Cardiac fibroblast (primary cell): Measurements from ENCODE around the gene PTX4.

ENCODE experiments used
- DNase-seq, 2 donors: peaks; one replicate each; pipeline versions ENCODE4 v3.0.0 to v3.0.0-alpha.2; 2010; ENCODE audit warnings: low read depth in 2 of 2
- H3K4me3 ChIP-seq, 2 donors: replicated peaks in 1 of 2; 1 replicate in 1 of 2; 2 replicates in 1 of 2; pipeline ENCODE4 v1.5.1; 2011; ENCODE audit warnings: low read depth in 2 of 2, low read length in 2 of 2, mild to moderate bottlenecking in 2 of 2, moderate library complexity in 1 of 2
- TF ChIP-seq, protein P1 (sequence below): IDR thresholded peaks from one replicate; pipeline ENCODE4 v1.5.1; 2011; ENCODE audit warnings: low read depth, mild to moderate bottlenecking, low read length, inconsistent platforms

Gene PTX4, protein sequence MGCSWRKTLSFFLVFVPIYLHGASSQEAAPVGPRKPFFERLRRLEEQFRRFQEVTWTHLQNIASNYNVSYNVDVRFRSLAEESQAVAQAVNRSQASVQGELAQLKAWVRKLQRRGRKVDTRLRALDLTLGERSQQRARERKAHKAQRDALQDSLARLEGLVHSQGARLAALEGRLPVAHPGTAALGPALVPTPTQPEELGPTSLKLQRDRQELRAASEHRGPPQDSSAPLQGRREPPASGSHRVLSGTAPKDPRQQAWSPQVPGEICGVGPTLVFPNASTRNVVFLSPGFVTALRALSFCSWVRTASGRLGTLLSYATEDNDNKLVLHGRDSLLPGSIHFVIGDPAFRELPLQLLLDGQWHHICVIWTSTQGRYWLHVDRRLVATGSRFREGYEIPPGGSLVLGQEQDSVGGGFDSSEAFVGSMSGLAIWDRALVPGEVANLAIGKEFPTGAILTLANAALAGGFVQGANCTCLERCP

GRCh38 chr16:1488619-1489018 is at the start of gene PTX4:
PTX4 (minus strand) TSS chr16:1488944; CDS start chr16:1488909, 35 bp downstream.
- DNase-seq: no peak
- H3K4me3 ChIP-seq: no peak within 1 kb of the TSS
- TF ChIP-seq, protein P1, sequence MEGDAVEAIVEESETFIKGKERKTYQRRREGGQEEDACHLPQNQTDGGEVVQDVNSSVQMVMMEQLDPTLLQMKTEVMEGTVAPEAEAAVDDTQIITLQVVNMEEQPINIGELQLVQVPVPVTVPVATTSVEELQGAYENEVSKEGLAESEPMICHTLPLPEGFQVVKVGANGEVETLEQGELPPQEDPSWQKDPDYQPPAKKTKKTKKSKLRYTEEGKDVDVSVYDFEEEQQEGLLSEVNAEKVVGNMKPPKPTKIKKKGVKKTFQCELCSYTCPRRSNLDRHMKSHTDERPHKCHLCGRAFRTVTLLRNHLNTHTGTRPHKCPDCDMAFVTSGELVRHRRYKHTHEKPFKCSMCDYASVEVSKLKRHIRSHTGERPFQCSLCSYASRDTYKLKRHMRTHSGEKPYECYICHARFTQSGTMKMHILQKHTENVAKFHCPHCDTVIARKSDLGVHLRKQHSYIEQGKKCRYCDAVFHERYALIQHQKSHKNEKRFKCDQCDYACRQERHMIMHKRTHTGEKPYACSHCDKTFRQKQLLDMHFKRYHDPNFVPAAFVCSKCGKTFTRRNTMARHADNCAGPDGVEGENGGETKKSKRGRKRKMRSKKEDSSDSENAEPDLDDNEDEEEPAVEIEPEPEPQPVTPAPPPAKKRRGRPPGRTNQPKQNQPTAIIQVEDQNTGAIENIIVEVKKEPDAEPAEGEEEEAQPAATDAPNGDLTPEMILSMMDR: no peak

DNA sequence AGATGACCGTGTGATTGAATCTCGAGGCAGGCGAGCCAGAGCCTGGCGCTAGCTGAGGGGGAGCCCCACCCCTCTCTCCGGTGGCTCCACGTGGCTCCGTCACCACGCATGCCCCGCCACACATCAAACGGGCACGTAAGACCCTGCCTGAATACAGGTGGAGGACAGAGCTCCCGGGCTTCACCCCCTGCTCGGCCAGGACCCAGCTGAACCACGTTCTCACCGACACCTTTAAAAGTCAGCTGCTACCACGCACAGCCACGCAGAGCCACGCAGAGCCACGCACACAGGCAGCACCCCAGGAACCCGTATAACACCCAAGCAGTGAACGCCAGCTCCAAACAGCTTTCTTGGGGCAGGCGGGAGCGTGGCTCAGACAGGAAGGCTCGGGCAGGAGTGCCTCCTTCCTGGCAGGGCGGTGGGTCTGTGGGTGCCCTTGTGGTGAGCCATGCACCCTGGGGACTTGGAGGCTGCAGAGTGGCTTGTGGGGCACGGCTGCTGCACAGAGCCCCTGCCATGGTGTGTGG is 49.1 kb upstream of the PTX4 start:
- DNase-seq: no peak
- TF ChIP-seq, protein P1: no peak
- no peak overlapping the region for H3K4me3 ChIP-seq

DNA sequence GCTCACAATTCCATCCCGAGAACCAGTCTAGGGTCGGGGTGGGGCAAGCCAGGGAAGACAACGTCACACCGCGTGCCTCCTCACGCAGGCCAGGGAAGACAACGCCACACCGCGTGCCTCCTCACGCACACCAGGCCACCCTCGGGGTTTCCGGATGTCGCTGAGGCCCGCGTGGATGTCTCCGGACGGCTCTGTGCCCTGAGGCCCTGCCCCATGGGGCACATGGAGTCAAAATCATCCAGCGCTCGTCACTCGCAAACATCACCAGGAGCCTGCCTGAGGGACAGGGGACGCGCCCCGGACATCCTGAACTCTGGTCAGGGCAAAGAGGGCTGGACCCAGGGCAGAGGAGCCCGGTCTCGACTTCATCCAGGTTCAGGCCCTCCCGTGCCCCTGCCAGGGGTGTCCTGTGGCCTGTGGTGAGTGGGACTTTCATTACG is 48.4 kb upstream of the PTX4 start:
- TF ChIP-seq, protein P1: no peak
- DNase-seq: no peak
- H3K4me3 ChIP-seq: peak overlapping the region in 1 of 2 donors; percentile 90

- TF ChIP-seq, protein P1: no peak
- H3K4me3 ChIP-seq: peak overlapping the region in 1 of 2 donors; percentile 90
- DNase-seq: no peak
Measured at GRCh38 chr16:1536601-1537000, 47.9 kb upstream of the PTX4 start.

GRCh38 chr16:1535391-1536291 is 46.9 kb upstream of the PTX4 start:
- peak overlapping the region; percentile 67 to 90 for H3K4me3 ChIP-seq
- TF ChIP-seq, protein P1: no peak
- DNase-seq: peak in 1 of 2 donors; percentile 49

DNA sequence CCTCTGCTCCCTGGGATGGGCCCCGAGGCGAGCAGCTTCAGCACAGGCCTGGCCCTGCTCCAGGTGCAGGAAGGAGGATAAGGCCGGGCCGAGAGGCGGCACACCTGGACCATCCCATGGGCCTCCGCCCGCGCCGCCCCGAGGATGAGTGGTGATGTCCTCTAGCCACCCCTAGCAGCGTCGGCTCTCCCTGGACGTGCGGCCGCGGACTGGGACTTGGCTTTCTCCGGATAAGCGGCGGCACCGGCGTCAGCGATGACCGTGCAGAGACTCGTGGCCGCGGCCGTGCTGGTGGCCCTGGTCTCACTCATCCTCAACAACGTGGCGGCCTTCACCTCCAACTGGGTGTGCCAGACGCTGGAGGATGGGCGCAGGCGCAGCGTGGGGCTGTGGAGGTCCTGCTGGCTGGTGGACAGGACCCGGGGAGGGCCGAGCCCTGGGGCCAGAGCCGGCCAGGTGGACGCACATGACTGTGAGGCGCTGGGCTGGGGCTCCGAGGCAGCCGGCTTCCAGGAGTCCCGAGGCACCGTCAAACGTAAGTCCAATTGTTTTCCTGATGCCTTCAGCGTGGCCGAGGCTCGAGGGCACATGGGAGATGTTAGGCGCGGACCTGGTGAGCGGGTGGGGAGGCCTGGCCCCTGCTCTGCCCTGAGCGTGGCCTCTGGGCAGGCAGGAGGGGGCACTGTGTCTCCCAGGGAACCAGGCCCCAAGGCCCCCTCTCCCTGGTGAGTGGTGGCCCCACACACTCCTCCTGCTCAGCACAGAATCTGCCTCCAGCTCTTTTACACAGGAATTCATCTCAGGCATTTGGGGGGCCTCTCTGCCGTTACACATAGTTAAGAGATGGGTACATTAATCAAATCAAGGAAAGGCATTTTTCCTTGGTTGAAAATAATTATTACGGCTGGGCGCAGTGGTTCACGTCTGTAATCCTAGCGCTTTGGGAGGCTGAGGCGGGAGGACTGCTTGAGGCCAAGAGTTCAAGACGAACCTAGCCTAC is 45.6 kb upstream of the PTX4 start:
- DNase-seq: peak; percentile 24 to 48
- TF ChIP-seq, protein P1: peak; percentile 7

More for the DNA sequence above, 45.6 kb upstream of the PTX4 start:
- H3K4me3 ChIP-seq: peak overlapping the region; percentile 67 to 90
